Type B pancreatic cell (in vitro differentiated cells): ENCODE measurements around the gene ITPKC. TPM values are rescaled to one million over a fixed set of nuclear protein-coding genes. Genes with fewer than 3 reads are reported as not detected.
A peak's percentile ranks its signal among the peaks of the same experiment; 100 is the strongest.

Experiments used
- DNase-seq: peaks from one replicate; pipeline ENCODE4 v3.0.0; 2021; ENCODE audit warnings: mixed read lengths; ENCODE audit not compliant: unreplicated experiment; ENCODE audit errors: extremely low spot score
- H3K27ac Mint-ChIP-seq: 2 replicates; pipeline ENCODE4 v1.8.0; 2021; ENCODE audit warnings: mild to moderate bottlenecking, mixed read lengths
- H3K27me3 Mint-ChIP-seq: 2 replicates; pipeline ENCODE4 v1.8.0; 2021; ENCODE audit warnings: mixed read lengths
- H3K36me3 Mint-ChIP-seq: 2 replicates; pipeline ENCODE4 v1.8.0; 2021; ENCODE audit warnings: mixed read lengths
- H3K4me1 Mint-ChIP-seq: one replicate; pipeline ENCODE4 v1.8.0; 2021; ENCODE audit warnings: mixed read lengths; ENCODE audit not compliant: unreplicated experiment
- H3K4me3 Mint-ChIP-seq: 2 replicates; pipeline ENCODE4 v1.8.0; 2021; ENCODE audit warnings: mild to moderate bottlenecking, mixed read lengths
- H3K9me3 Mint-ChIP-seq: 2 replicates; pipeline ENCODE4 v1.8.0; 2021; ENCODE audit warnings: mixed read lengths
- CTCF ChIP-seq: fragments of 200-600 bp; sonication (generic); conservative IDR thresholded peaks from 2 replicates; pipeline ENCODE4 v1.5.0; 2021; ENCODE audit warnings: antibody characterized with exemption, mild to moderate bottlenecking
- total RNA-seq: library from RNA; stranded (reverse); gene quantifications from 2 replicates; pipeline ENCODE4 v1.2.1, GENCODE V29; 2021; ENCODE audit warnings: low replicate concordance

ITPKC gene
- total RNA-seq, 1 donor from 2014 or later, result 22.4 TPM

GRCh38 chr19:40690050-40690692 lies 26.7 kb upstream of the ITPKC start, which contains the start of gene NUMBL:
NUMBL (minus strand) TSS chr19:40690651; CDS start chr19:40690483, 168 bp downstream.
- peak within 1 kb of the TSS; percentile 95 for H3K27ac Mint-ChIP-seq
- no peak for DNase-seq
- no peak for TF ChIP-seq CTCF
- H3K36me3 Mint-ChIP-seq, result peaks cover 10% of the 10 kb centered on the region
- no peaks in the 10 kb centered on the region for H3K9me3 Mint-ChIP-seq
- peak within 1 kb of the TSS; percentile 95 for H3K4me3 Mint-ChIP-seq
- no peaks in the 10 kb centered on the region for H3K27me3 Mint-ChIP-seq
- peaks cover 3% of the 10 kb centered on the region for H3K4me1 Mint-ChIP-seq

DNA sequence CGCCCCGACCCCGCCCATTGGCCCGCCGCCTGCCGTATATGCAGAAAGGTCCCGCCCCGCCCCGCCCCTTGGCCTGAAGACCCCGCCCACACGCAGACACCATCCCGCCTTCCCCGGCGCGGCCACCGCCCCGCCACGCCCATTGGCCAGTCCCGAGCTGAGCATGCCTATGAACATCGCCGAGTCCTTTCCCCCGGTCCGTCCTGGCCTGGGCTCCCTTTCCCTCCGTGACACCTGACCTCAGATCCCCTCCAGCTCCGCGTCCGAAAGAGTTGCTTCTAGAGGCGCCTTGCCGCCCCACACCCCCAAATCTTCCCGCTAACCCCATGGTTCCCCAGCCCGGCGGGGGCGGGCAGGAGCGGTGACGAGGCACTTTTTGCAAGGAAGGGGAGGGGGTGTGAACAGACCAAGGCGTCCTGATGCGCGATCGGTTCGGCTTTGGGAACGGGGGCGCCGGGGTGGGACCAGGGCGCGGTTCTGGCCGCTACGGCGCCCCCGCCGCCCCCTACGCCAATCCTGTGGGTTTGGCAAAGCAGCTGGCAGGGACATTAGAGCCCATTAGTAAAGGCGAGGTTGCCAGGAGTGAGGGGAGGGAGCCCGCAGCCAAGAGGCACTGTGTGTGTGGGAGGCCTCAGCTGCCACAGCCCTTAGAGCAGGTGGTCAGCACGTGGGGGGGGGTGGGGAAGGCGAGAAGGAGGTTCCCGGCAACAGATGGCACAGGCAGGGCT lies 26.1 kb upstream of the ITPKC start:
- H3K27me3 Mint-ChIP-seq, result no peaks in the 10 kb centered on the region
- peak; percentile 92 for DNase-seq
- H3K4me1 Mint-ChIP-seq, result no peaks in the 10 kb centered on the region
- peak overlapping the region; percentile 95 for H3K4me3 Mint-ChIP-seq
- TF ChIP-seq CTCF, result no peak
- H3K36me3 Mint-ChIP-seq, result peaks cover 4% of the 10 kb centered on the region
- peak overlapping the region; percentile 95 for H3K27ac Mint-ChIP-seq
- H3K9me3 Mint-ChIP-seq, result no peaks in the 10 kb centered on the region

- H3K27me3 Mint-ChIP-seq, result no peaks in the 10 kb centered on the region
- DNase-seq, result no peak
- peak overlapping the region; percentile 56 for H3K27ac Mint-ChIP-seq
- no peak for TF ChIP-seq CTCF
- H3K9me3 Mint-ChIP-seq, result no peaks in the 10 kb centered on the region
- no peaks in the 10 kb centered on the region for H3K4me1 Mint-ChIP-seq
- H3K4me3 Mint-ChIP-seq, result peak overlapping the region; percentile 45
- no peaks in the 10 kb centered on the region for H3K36me3 Mint-ChIP-seq
Measured at GRCh38 chr19:40691421-40692211, 25.3 kb upstream of the ITPKC start.

GRCh38 chr19:40692212-40692551 lies 24.7 kb upstream of the ITPKC start:
- TF ChIP-seq CTCF, result no peak
- no peaks in the 10 kb centered on the region for H3K36me3 Mint-ChIP-seq
- DNase-seq, result no peak
- no peaks in the 10 kb centered on the region for H3K4me1 Mint-ChIP-seq
- H3K9me3 Mint-ChIP-seq, result no peaks in the 10 kb centered on the region
- peak overlapping the region; percentile 45 for H3K4me3 Mint-ChIP-seq
- H3K27ac Mint-ChIP-seq, result peak overlapping the region; percentile 62
- H3K27me3 Mint-ChIP-seq, result no peaks in the 10 kb centered on the region

DNA sequence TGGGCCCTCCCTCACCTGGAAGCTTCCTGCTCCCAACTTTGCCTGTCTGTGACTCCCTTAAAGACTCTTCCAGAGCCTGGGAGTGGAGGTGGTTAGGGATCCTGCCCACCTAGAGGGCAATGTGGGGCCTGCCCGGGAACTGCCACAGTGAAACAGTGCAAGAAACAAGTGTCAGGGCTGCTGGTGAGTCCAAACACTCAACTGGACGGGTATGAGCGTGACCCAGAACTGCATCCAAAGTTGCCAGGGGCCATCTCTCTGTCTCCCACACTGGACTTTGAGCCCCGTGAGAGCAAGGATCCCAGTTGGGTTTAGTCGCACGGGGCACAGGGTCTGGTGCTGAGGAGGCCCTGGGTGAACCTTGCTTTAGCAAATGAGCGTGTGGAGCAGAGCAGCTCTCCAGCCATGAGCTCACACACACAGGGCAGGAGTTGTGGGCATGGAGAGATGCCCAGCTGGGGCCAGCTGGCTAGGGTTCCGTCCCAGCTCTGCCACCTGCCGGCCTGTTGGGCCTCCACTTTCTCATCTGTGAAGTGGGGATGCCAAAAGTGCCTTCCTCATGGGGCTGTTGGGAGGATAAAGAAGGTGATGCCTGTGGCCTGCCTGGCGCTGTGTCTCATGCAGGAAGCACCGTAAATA lies 23.6 kb upstream of the ITPKC start:
- no peaks in the 10 kb centered on the region for H3K27me3 Mint-ChIP-seq

More for the DNA sequence above, 23.6 kb upstream of the ITPKC start:
- Mint-ChIP-seq H3K9me3 (no peaks in the 10 kb centered on the region), H3K4me1 (no peaks in the 10 kb centered on the region), H3K4me3 (no peak overlapping the region), H3K27ac (no peak overlapping the region), H3K36me3 (no peaks in the 10 kb centered on the region)
- no peak for TF ChIP-seq CTCF
- no peak for DNase-seq
